Measurements from ENCODE around the gene PSMB5. TPM values are rescaled to one million over a fixed set of nuclear protein-coding genes. Genes with fewer than 3 reads are reported as not detected.

Gene PSMB5
- total RNA-seq, 1 experiment from 2014 or later = 224 TPM

- no peak for TF ChIP-seq MXD4 (CRISPR knock-in tag; IDR thresholded peaks at IDR 0.05; ENCODE audit: borderline replicate concordance)
- TF ChIP-seq TP53 (CRISPR knock-in tag; IDR thresholded peaks at IDR 0.05) = peak; percentile 88
- TF ChIP-seq ZNF281 (CRISPR knock-in tag; IDR thresholded peaks at IDR 0.05) = peak; percentile 53; the same call in 1 of the 2 replicates
- TF ChIP-seq NFYB (CRISPR knock-in tag; conservative IDR thresholded peaks at IDR 0.05; ENCODE audit: low read depth) = no peak
- no peak; the same call in 1 of the 2 replicates for TF ChIP-seq ETV6 (CRISPR knock-in tag; IDR thresholded peaks at IDR 0.05)
- TF ChIP-seq JAZF1 (CRISPR knock-in tag; IDR thresholded peaks at IDR 0.05) = no peak
- peak; percentile 41; the same call in 1 of the 2 replicates for TF ChIP-seq CBFB (CRISPR knock-in tag; IDR thresholded peaks at IDR 0.05; ENCODE audit: low read depth)
- peak; percentile 72 for TF ChIP-seq ZNF232 (CRISPR knock-in tag; IDR thresholded peaks at IDR 0.05)
- TF ChIP-seq MLX (CRISPR knock-in tag; IDR thresholded peaks at IDR 0.05) = no peak
- TF ChIP-seq CREB1 (CRISPR knock-in tag; IDR thresholded peaks at IDR 0.05) = peak; percentile 52; the same call in 1 of the 2 replicates
- TF ChIP-seq SMAD4 (CRISPR knock-in tag; IDR thresholded peaks at IDR 0.05) = no peak
- no peak for TF ChIP-seq NR1H2 (CRISPR knock-in tag; IDR thresholded peaks at IDR 0.05)
- no peak; the same call in 1 of the 2 replicates for TF ChIP-seq AFF4 (CRISPR knock-in tag; IDR thresholded peaks at IDR 0.05; ENCODE audit: borderline replicate concordance)
- no peak for TF ChIP-seq ZNF671 (CRISPR knock-in tag; IDR thresholded peaks at IDR 0.05)
- TF ChIP-seq ZNF121 (CRISPR knock-in tag; IDR thresholded peaks at IDR 0.05) = no peak
- peak; percentile 91 for TF ChIP-seq MAX (CRISPR knock-in tag; IDR thresholded peaks at IDR 0.05)
- TF ChIP-seq HMGA2 (CRISPR knock-in tag; IDR thresholded peaks at IDR 0.05) = no peak
- TF ChIP-seq NFE2L1 (CRISPR knock-in tag; IDR thresholded peaks at IDR 0.05) = no peak; the same call in 1 of the 2 replicates
- no peak for TF ChIP-seq ZBTB21 (CRISPR knock-in tag; IDR thresholded peaks at IDR 0.05; ENCODE audit: borderline replicate concordance)
- 0 out of 2 replicates have a peak, but pooled peaks have one; percentile 49 for TF ChIP-seq ZNF512 (CRISPR knock-in tag; IDR thresholded peaks at IDR 0.05; ENCODE audit: borderline replicate concordance)
- no peak for TF ChIP-seq EMX1 (CRISPR knock-in tag; IDR thresholded peaks at IDR 0.05)
- no peak; the same call in 1 of the 2 replicates for TF ChIP-seq E2F4 (CRISPR knock-in tag; IDR thresholded peaks at IDR 0.05; ENCODE audit: borderline replicate concordance, low read depth)
- TF ChIP-seq FOXJ3 (CRISPR knock-in tag; IDR thresholded peaks at IDR 0.05; ENCODE audit: borderline replicate concordance) = no peak
- TF ChIP-seq PREB (CRISPR knock-in tag; IDR thresholded peaks at IDR 0.05; ENCODE audit: borderline replicate concordance) = peak; percentile 96
- TF ChIP-seq TCF7 (CRISPR knock-in tag; IDR thresholded peaks at IDR 0.05; ENCODE audit: low read depth) = no peak; the same call in 1 of the 2 replicates
- peak; percentile 83 for TF ChIP-seq SP1 (CRISPR knock-in tag; conservative IDR thresholded peaks at IDR 0.05)
Measured at GRCh38 chr14:22982477-22983245, 52.0 kb downstream of the PSMB5 start, which contains the start of gene AJUBA (continued).
